Progenitor cell of endocrine pancreas (in vitro differentiated cells): ENCODE data around the gene UBQLN1. TPM values are rescaled to one million over a fixed set of nuclear protein-coding genes. Genes with fewer than 3 reads are reported as not detected.

Source experiments
- DNase-seq: peaks from one replicate; pipeline ENCODE4 v3.0.0; 2021; ENCODE audit warnings: low spot score; ENCODE audit not compliant: unreplicated experiment
- H3K27ac Mint-ChIP-seq: 2 replicates; pipeline ENCODE4 v1.8.0; 2021; ENCODE audit warnings: mild to moderate bottlenecking, moderate library complexity, mixed read lengths
- H3K27me3 Mint-ChIP-seq: 2 replicates; pipeline ENCODE4 v1.8.0; 2021; ENCODE audit warnings: mixed read lengths
- H3K36me3 Mint-ChIP-seq: 2 replicates; pipeline ENCODE4 v1.8.0; 2022; ENCODE audit warnings: mixed read lengths; ENCODE audit not compliant: insufficient read depth
- H3K4me1 Mint-ChIP-seq: 2 replicates; pipeline ENCODE4 v1.8.0; 2021; ENCODE audit warnings: low read depth, mixed read lengths
- H3K4me3 Mint-ChIP-seq: 2 replicates; pipeline ENCODE4 v1.8.0; 2021; ENCODE audit warnings: low read depth, mild to moderate bottlenecking, moderate library complexity, mixed read lengths
- H3K9me3 Mint-ChIP-seq: 2 replicates; pipeline ENCODE4 v1.8.0; 2021; ENCODE audit warnings: low read depth, mixed read lengths
- total RNA-seq: library from RNA; stranded (reverse); gene quantifications from 2 replicates; pipeline ENCODE4 v1.2.1, GENCODE V29; 2021
- TF ChIP-seq, protein P1 (sequence below): fragments of 200-600 bp; sonication (generic); IDR thresholded peaks from one replicate; pipeline ENCODE4 v1.5.0; 2021; ENCODE audit warnings: antibody characterized with exemption, mild to moderate bottlenecking; ENCODE audit not compliant: unreplicated experiment

UBQLN1 gene
- total RNA-seq, 1 donor from 2014 or later = 108 TPM

DNA sequence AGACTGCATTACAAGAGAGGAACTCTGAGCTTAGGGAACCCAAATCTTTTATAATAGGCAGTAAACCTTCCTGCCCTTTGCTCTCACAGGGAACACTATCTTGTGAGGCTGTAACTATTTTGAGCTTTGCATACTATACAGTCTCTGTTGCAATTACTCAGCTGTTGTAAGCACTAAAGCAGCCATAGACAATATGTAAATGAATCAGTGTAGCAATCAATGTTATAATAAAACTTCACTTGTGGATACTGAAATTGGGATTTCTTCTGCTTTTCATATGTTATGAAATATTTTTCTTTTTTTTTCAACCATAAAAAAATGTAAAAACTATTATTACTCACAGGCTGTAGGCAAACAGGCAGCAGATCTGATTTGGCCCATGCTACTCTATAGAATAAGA, 16.7 kb upstream of the UBQLN1 start:
- H3K36me3 Mint-ChIP-seq = no peaks in the 10 kb centered on the region
- TF ChIP-seq, protein P1, sequence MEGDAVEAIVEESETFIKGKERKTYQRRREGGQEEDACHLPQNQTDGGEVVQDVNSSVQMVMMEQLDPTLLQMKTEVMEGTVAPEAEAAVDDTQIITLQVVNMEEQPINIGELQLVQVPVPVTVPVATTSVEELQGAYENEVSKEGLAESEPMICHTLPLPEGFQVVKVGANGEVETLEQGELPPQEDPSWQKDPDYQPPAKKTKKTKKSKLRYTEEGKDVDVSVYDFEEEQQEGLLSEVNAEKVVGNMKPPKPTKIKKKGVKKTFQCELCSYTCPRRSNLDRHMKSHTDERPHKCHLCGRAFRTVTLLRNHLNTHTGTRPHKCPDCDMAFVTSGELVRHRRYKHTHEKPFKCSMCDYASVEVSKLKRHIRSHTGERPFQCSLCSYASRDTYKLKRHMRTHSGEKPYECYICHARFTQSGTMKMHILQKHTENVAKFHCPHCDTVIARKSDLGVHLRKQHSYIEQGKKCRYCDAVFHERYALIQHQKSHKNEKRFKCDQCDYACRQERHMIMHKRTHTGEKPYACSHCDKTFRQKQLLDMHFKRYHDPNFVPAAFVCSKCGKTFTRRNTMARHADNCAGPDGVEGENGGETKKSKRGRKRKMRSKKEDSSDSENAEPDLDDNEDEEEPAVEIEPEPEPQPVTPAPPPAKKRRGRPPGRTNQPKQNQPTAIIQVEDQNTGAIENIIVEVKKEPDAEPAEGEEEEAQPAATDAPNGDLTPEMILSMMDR = no peak
- no peak overlapping the region for H3K4me3 Mint-ChIP-seq
- DNase-seq = no peak
- H3K9me3 Mint-ChIP-seq = no peaks in the 10 kb centered on the region
- no peak overlapping the region for H3K27ac Mint-ChIP-seq
- no peaks in the 10 kb centered on the region for H3K4me1 Mint-ChIP-seq
- no peaks in the 10 kb centered on the region for H3K27me3 Mint-ChIP-seq

DNA sequence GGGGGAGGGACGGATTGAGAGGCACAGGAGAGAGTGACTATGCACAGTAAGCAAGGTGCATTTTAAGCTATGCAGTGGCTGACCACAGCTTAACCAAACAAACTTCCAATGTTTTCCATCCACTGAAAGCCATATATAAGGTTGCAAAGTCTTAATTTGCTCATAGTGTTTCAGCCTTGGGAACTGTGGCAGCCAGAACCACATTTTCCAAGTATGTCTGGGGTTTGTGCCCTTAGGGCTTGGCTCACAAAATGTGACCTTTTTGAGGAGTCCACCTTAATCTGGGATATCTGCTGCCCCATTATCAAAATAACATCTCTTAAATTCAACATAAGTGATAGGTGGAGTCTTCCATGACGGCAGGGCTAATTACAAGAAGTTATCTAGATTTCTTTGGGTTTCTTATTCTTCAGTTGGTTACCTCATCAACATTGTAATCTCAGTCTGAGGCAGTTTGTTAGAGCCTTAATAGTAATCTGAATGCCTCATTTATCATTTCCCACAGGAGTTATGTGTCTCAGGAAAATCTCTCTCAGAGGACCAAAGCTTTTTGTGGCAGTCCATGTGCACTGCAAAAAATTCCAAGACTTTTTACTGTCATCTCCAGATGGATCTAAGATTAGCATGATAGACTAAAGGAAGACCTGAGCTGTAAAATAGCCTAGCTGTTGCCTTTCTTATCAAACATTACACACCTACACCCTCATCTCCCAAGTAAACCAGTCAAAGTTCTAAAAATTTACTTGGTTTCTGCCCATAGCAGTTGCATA, 15.2 kb upstream of the UBQLN1 start:
- TF ChIP-seq, protein P1 = no peak
- no peaks in the 10 kb centered on the region for H3K9me3 Mint-ChIP-seq
- no peaks in the 10 kb centered on the region for H3K4me1 Mint-ChIP-seq
- H3K4me3 Mint-ChIP-seq = no peak overlapping the region
- no peaks in the 10 kb centered on the region for H3K27me3 Mint-ChIP-seq
- no peaks in the 10 kb centered on the region for H3K36me3 Mint-ChIP-seq
- no peak overlapping the region for H3K27ac Mint-ChIP-seq
- no peak for DNase-seq

DNA sequence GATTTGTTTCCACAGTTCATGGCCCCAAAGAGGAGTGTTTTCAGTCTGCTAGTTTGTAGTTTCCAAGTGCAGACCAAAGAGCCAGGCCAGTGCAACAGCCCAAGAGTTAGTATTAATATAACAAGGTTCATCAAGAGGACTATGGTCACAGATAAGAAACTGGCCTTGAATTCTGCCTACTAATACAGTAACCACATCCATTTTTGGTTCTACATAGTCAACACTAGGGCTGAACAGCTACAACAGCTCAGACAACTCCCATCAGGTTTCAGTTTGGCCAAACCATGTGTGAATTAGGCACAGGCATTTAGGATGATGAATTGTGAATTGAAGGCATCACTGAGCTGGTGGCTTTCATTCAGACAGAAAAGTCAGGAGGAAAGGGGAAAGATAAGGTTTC, 13.8 kb upstream of the UBQLN1 start:
- H3K4me1 Mint-ChIP-seq = no peaks in the 10 kb centered on the region
- TF ChIP-seq, protein P1 = no peak
- H3K9me3 Mint-ChIP-seq = peaks cover 3% of the 10 kb centered on the region
- DNase-seq = no peak
- no peak overlapping the region for H3K27ac Mint-ChIP-seq
- H3K4me3 Mint-ChIP-seq = no peak overlapping the region
- no peaks in the 10 kb centered on the region for H3K27me3 Mint-ChIP-seq
- H3K36me3 Mint-ChIP-seq = no peaks in the 10 kb centered on the region

DNA sequence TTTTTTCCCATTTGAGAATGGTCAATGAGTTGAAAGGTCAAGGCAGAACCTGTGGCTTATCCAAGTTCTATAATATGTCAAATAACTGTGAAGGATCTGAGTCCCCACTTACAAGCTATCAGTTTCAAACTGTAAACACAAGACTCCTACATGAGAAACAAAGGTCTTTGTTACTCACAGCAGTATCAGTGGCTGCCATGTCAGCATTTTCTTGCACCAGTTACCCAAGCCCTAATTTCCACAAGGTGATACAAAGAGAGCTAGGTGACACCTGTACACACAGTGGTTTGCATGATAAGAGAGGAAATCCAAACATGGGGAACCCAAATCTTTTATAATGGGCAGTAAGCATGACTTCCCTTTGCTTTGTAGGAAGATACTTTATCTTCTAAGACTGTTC, 8.0 kb upstream of the UBQLN1 start:
- Mint-ChIP-seq H3K4me3 (no peak overlapping the region), H3K9me3 (peaks cover 11% of the 10 kb centered on the region), H3K36me3 (no peaks in the 10 kb centered on the region), H3K27me3 (no peaks in the 10 kb centered on the region), H3K27ac (no peak overlapping the region), H3K4me1 (no peaks in the 10 kb centered on the region)
- no peak for DNase-seq
- TF ChIP-seq, protein P1 = no peak

DNA sequence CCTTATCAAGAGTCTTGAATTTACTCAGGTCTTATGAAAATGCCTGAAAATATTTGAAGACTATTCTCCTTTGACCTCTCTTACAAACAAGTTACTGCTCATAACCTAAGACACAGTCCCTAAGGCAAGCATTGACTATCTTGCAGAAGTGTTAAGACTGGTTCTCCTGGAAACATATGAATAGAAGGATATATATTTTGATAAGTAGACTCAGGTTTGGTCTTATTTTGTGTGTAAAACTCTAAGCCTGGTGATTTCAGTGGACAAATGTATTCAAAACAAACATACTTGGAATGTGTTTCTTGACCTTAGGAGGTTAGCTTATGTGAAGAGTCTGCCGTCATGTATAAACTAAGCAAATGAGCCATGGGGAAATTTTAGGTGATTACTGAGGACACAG, 7.5 kb upstream of the UBQLN1 start:
- Mint-ChIP-seq H3K4me3 (no peak overlapping the region), H3K36me3 (no peaks in the 10 kb centered on the region), H3K9me3 (peaks cover 11% of the 10 kb centered on the region), H3K27ac (no peak overlapping the region), H3K27me3 (no peaks in the 10 kb centered on the region), H3K4me1 (no peaks in the 10 kb centered on the region)
- DNase-seq = no peak
- TF ChIP-seq, protein P1 = no peak
